Measurements from ENCODE around the gene ENHO. TPM values are rescaled to one million over a fixed set of nuclear protein-coding genes. Genes with fewer than 3 reads are reported as not detected.

ENHO gene
- total RNA-seq (under 1 TPM in 2 of 5 donors, not detected in 3; 0.32 to 0.35 TPM), total RNA-seq (0 to 0.27 (median 0.05) reads per million in 29 experiments)
- 0.11 TPM for total RNA-seq (2013)

GRCh38 chr9:34522971-34523797, at the start of gene ENHO:
TSS of gene ENHO (minus strand) at chr9:34522990. CDS start at chr9:34521695, 1,295 bp downstream.
- H3K4me3 Mint-ChIP-seq = peak within 1 kb of the TSS; percentile 65 to 68 (median 67)
- Histone ChIP-seq H3K27me3 (replicated peaks in 1 of 2; ENCODE audit: control insufficient read depth in 2 of 2, extremely low read depth in 1 of 2, insufficient read depth in 2 of 2, low read length in 1 of 2) (peaks cover 0 to 16% of the 10 kb centered on the region in 2 experiments), H3K27ac (ENCODE audit: low read length) (peak within 1 kb of the TSS; percentile 23), H3K4me3 (ENCODE audit: control insufficient read depth in 1 of 2, extremely low read depth in 1 of 2, low read length in 1 of 2) (peak within 1 kb of the TSS; percentile 53 to 59), H3K4me1 (ENCODE audit: control insufficient read depth in 1 of 2, extremely low read depth in 1 of 2, insufficient read depth in 2 of 2, low read length in 2 of 2) (peaks cover 4 to 16% of the 10 kb centered on the region in 2 experiments), H3K9me3 (no peaks in the 10 kb centered on the region), H3K36me3 (ENCODE audit: control insufficient read depth in 2 of 2, extremely low read depth in 1 of 2, insufficient read depth in 1 of 2, low read length in 1 of 2) (no peaks in the 10 kb centered on the region)
- ChIA-PET CTCF (interaction anchor here in 1 of 2 donors (0.5 to 1.6 kb wide), 2 partner anchors 119 to 642 kb away, joined by 3 to 4 read pairs; no protein-coding TSS in a partner anchor), POLR2A (no interaction called here)
- no peaks in the 10 kb centered on the region for H3K9me3 Mint-ChIP-seq
- peak; percentile 61 to 96 (median 83) for DNase-seq
- WGBS (ENCODE audit: insufficient coverage) = 3% methylated on average over 54 of the region's 63 CpGs
- H3K27ac Mint-ChIP-seq = no peak within 1 kb of the TSS
- peak; percentile 95 to 98 (median 98) for ATAC-seq (replicated peaks in 1 of 4)
- H3K27me3 Mint-ChIP-seq = peaks cover 3 to 5% of the 10 kb centered on the region in 2 donors
- no peaks in the 10 kb centered on the region for H3K36me3 Mint-ChIP-seq
- H3K4me1 Mint-ChIP-seq = peaks cover 7 to 11% (median 11%) of the 10 kb centered on the region in 3 donors

- H3K27me3 ChIP-seq (replicated peaks in 1 of 2; ENCODE audit: control insufficient read depth in 2 of 2, extremely low read depth in 1 of 2, insufficient read depth in 2 of 2, low read length in 1 of 2) = peaks cover 2 to 66% of the 10 kb centered on the region in 2 experiments
- peaks cover 43 to 47% of the 10 kb centered on the region in 2 donors for H3K27me3 Mint-ChIP-seq
- ChIA-PET POLR2A (no interaction called here), CTCF (no interaction called here)
- H3K27ac ChIP-seq (ENCODE audit: low read length) = no peak overlapping the region
- DNase-seq = no peak
- H3K9me3 Mint-ChIP-seq = no peaks in the 10 kb centered on the region
- H3K36me3 ChIP-seq (ENCODE audit: control insufficient read depth in 2 of 2, extremely low read depth in 1 of 2, insufficient read depth in 1 of 2, low read length in 1 of 2) = no peaks in the 10 kb centered on the region
- no peaks in the 10 kb centered on the region for H3K36me3 Mint-ChIP-seq
- no peak overlapping the region for H3K4me3 ChIP-seq (ENCODE audit: control insufficient read depth in 1 of 2, extremely low read depth in 1 of 2, low read length in 1 of 2)
- no peaks in the 10 kb centered on the region for H3K4me1 ChIP-seq (ENCODE audit: control insufficient read depth in 1 of 2, extremely low read depth in 1 of 2, insufficient read depth in 2 of 2, low read length in 2 of 2)
- H3K9me3 ChIP-seq = no peaks in the 10 kb centered on the region
- H3K4me3 Mint-ChIP-seq = no peak overlapping the region
- no peak overlapping the region for H3K27ac Mint-ChIP-seq
- no peak for ATAC-seq (replicated peaks in 1 of 4)
- peaks cover 0 to under 1% (median under 1%) of the 10 kb centered on the region in 3 donors for H3K4me1 Mint-ChIP-seq
Measured at GRCh38 chr9:34572092-34572491, 49.3 kb upstream of the ENHO start.

- H3K27ac ChIP-seq (ENCODE audit: low read length) = no peak overlapping the region
- H3K4me3 ChIP-seq (ENCODE audit: control insufficient read depth in 1 of 2, extremely low read depth in 1 of 2, low read length in 1 of 2) = no peak overlapping the region
- H3K36me3 ChIP-seq (ENCODE audit: control insufficient read depth in 2 of 2, extremely low read depth in 1 of 2, insufficient read depth in 1 of 2, low read length in 1 of 2) = no peaks in the 10 kb centered on the region
- Mint-ChIP-seq H3K4me3 (no peak overlapping the region), H3K27me3 (peaks cover 47 to 48% of the 10 kb centered on the region in 2 donors), H3K4me1 (no peaks in the 10 kb centered on the region), H3K36me3 (no peaks in the 10 kb centered on the region), H3K9me3 (no peaks in the 10 kb centered on the region), H3K27ac (no peak overlapping the region)
- ChIA-PET POLR2A (no interaction called here), CTCF (no interaction called here)
- H3K4me1 ChIP-seq (ENCODE audit: control insufficient read depth in 1 of 2, extremely low read depth in 1 of 2, insufficient read depth in 2 of 2, low read length in 2 of 2) = no peaks in the 10 kb centered on the region
- peaks cover 0 to 66% of the 10 kb centered on the region in 2 experiments for H3K27me3 ChIP-seq (replicated peaks in 1 of 2; ENCODE audit: control insufficient read depth in 2 of 2, extremely low read depth in 1 of 2, insufficient read depth in 2 of 2, low read length in 1 of 2)
- WGBS (ENCODE audit: insufficient coverage) = 90% methylated on average over 4 of the region's 12 CpGs
- no peak for ATAC-seq (replicated peaks in 1 of 4)
- DNase-seq = no peak
- H3K9me3 ChIP-seq = no peaks in the 10 kb centered on the region
Measured at GRCh38 chr9:34571481-34571810, 48.7 kb upstream of the ENHO start.

GRCh38 chr9:34570809-34571480, 48.2 kb upstream of the ENHO start:
- H3K9me3 ChIP-seq = no peaks in the 10 kb centered on the region
- WGBS (ENCODE audit: insufficient coverage) = 86% methylated on average over 3 of the region's 7 CpGs
- H3K27ac ChIP-seq (ENCODE audit: low read length) = no peak overlapping the region
- no peaks in the 10 kb centered on the region for H3K9me3 Mint-ChIP-seq
- ChIA-PET POLR2A (no interaction called here), CTCF (no interaction called here)
- no peak overlapping the region for H3K4me3 Mint-ChIP-seq
- H3K4me1 Mint-ChIP-seq = no peaks in the 10 kb centered on the region
- H3K36me3 ChIP-seq (ENCODE audit: control insufficient read depth in 2 of 2, extremely low read depth in 1 of 2, insufficient read depth in 1 of 2, low read length in 1 of 2) = no peaks in the 10 kb centered on the region
- H3K27me3 Mint-ChIP-seq = peaks cover 44 to 46% of the 10 kb centered on the region in 2 donors
- H3K27me3 ChIP-seq (replicated peaks in 1 of 2; ENCODE audit: control insufficient read depth in 2 of 2, extremely low read depth in 1 of 2, insufficient read depth in 2 of 2, low read length in 1 of 2) = peaks cover 0 to 66% of the 10 kb centered on the region in 2 experiments
- H3K4me3 ChIP-seq (ENCODE audit: control insufficient read depth in 1 of 2, extremely low read depth in 1 of 2, low read length in 1 of 2) = no peak overlapping the region
- no peak overlapping the region for H3K27ac Mint-ChIP-seq
- H3K4me1 ChIP-seq (ENCODE audit: control insufficient read depth in 1 of 2, extremely low read depth in 1 of 2, insufficient read depth in 2 of 2, low read length in 2 of 2) = no peaks in the 10 kb centered on the region
- ATAC-seq (replicated peaks in 1 of 4) = no peak
- H3K36me3 Mint-ChIP-seq = no peaks in the 10 kb centered on the region
- DNase-seq = no peak

- Histone ChIP-seq H3K27ac (ENCODE audit: low read length) (no peak overlapping the region), H3K27me3 (replicated peaks in 1 of 2; ENCODE audit: control insufficient read depth in 2 of 2, extremely low read depth in 1 of 2, insufficient read depth in 2 of 2, low read length in 1 of 2) (peaks cover 0 to 66% of the 10 kb centered on the region in 2 experiments), H3K36me3 (ENCODE audit: control insufficient read depth in 2 of 2, extremely low read depth in 1 of 2, insufficient read depth in 1 of 2, low read length in 1 of 2) (no peaks in the 10 kb centered on the region), H3K4me3 (ENCODE audit: control insufficient read depth in 1 of 2, extremely low read depth in 1 of 2, low read length in 1 of 2) (no peak overlapping the region), H3K4me1 (ENCODE audit: control insufficient read depth in 1 of 2, extremely low read depth in 1 of 2, insufficient read depth in 2 of 2, low read length in 2 of 2) (no peaks in the 10 kb centered on the region), H3K9me3 (no peaks in the 10 kb centered on the region)
- Mint-ChIP-seq H3K27ac (no peak overlapping the region), H3K4me1 (no peaks in the 10 kb centered on the region), H3K9me3 (no peaks in the 10 kb centered on the region), H3K27me3 (peaks cover 41 to 45% of the 10 kb centered on the region in 2 donors), H3K4me3 (no peak overlapping the region), H3K36me3 (no peaks in the 10 kb centered on the region)
- no peak for ATAC-seq (replicated peaks in 1 of 4)
- DNase-seq = no peak
- 83% methylated on average over 11 of the region's 11 CpGs for WGBS (ENCODE audit: insufficient coverage)
- ChIA-PET CTCF (no interaction called here), POLR2A (no interaction called here)
Measured at GRCh38 chr9:34570376-34570775, 47.6 kb upstream of the ENHO start.

- Mint-ChIP-seq H3K4me1 (no peaks in the 10 kb centered on the region), H3K4me3 (no peak overlapping the region), H3K9me3 (no peaks in the 10 kb centered on the region), H3K27me3 (peaks cover 38 to 49% of the 10 kb centered on the region in 2 donors), H3K27ac (no peak overlapping the region), H3K36me3 (no peaks in the 10 kb centered on the region)
- H3K27ac ChIP-seq (ENCODE audit: low read length) = no peak overlapping the region
- no peak for ATAC-seq (replicated peaks in 1 of 4)
- DNase-seq = no peak
- H3K4me1 ChIP-seq (ENCODE audit: control insufficient read depth in 1 of 2, extremely low read depth in 1 of 2, insufficient read depth in 2 of 2, low read length in 2 of 2) = no peaks in the 10 kb centered on the region
- H3K4me3 ChIP-seq (ENCODE audit: control insufficient read depth in 1 of 2, extremely low read depth in 1 of 2, low read length in 1 of 2) = no peak overlapping the region
- POLR2A ChIA-PET = interaction anchor here in 1 of 2 donors (0.6 kb wide), 1 partner anchor 1414 kb away, joined by 3 read pairs; no protein-coding TSS in a partner anchor
- CTCF ChIA-PET = interaction anchor here in 1 of 2 donors (1.0 kb wide), 1 partner anchor 16 kb away, joined by 3 read pairs; no protein-coding TSS in a partner anchor
- peaks cover 0 to 64% of the 10 kb centered on the region in 2 experiments for H3K27me3 ChIP-seq (replicated peaks in 1 of 2; ENCODE audit: control insufficient read depth in 2 of 2, extremely low read depth in 1 of 2, insufficient read depth in 2 of 2, low read length in 1 of 2)
- no peaks in the 10 kb centered on the region for H3K9me3 ChIP-seq
- 77% methylated on average over 9 of the region's 12 CpGs for WGBS (ENCODE audit: insufficient coverage)
- H3K36me3 ChIP-seq (ENCODE audit: control insufficient read depth in 2 of 2, extremely low read depth in 1 of 2, insufficient read depth in 1 of 2, low read length in 1 of 2) = no peaks in the 10 kb centered on the region
Measured at GRCh38 chr9:34568774-34569173, 46.0 kb upstream of the ENHO start.
